ENCODE measurements around the gene NDUFS6.

GRCh38 chr5:1793966-1794900, 7.0 kb upstream of the NDUFS6 start:
- no peak for TF ChIP-seq POLR2A (IDR thresholded peaks at IDR 0.05)
- no peak for TF ChIP-seq CTCF (IDR thresholded peaks at IDR 0.05)

Measured in upper lobe of left lung (tissue), 4 donors.